ENCODE results near the gene CCDC167. TPM values are rescaled to one million over a fixed set of nuclear protein-coding genes. Genes with fewer than 3 reads are reported as not detected.

Gene CCDC167
- total and polyA plus RNA-seq, 7 donors = 11.5 to 50.8 (median 15.7) TPM

DNA sequence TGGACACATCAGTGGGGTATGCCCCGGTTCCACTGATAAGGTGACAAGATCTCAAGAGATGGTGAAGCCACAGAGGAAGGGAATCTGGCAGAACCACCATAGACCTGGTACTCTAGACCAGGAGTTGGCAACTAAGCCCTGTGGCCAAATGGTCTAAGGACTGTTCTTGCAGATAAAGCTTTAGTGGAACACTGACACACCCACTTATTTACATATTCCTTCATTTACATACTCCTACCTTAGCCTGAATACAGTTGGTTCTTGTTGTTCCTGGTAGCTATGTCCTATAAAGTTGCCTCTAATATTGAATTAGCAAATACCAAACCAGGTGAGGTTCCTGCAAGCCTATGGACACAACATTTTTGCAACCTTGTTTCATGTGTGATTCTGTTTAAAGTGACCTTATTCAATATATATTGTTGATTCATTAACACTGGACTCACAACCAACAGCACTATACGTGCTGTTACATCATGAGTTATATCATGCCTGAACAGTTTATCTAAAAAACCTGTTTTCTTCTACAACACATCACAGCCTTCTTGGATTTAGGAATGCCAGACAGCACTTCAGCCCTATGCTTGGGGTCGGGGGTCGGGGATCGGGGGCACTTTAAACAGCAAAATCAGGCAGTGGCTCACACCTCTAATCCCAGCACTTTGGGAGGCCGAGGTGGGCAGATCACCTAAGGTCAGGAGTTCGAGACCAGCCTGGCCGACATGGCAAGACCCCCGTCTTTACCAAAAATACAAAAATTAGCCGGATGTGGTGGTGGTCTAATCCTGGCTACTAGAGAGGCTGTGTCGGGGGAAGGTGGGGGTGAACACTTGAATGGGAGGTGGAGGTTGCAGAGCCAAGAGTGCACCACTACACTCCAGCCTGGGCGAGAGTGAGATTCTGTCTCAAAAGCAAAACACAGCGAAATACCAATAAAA lies 2.5 kb downstream of the CCDC167 start:
- no peaks in the 10 kb centered on the region for H3K36me3 ChIP-seq (ENCODE audit: insufficient read depth in 1 of 2, low read depth in 1 of 2)
- H3K4me3 ChIP-seq = no peak overlapping the region
- intact Hi-C loops (cut with DNase I) = no loop called here
- H3K27ac ChIP-seq = no peak overlapping the region
- TF ChIP-seq CTCF (IDR thresholded peaks at IDR 0.05) = no peak
- H3K9me3 ChIP-seq = no peaks in the 10 kb centered on the region
- H3K27me3 ChIP-seq (ENCODE audit: insufficient read depth in 3 of 3, low read length in 2 of 3) = no peaks in the 10 kb centered on the region
- ATAC-seq = no peak
- WGBS, 3 donors = 82 to 87% (median 86%) methylated on average over 12 to 13 of the region's 13 CpGs
- no peaks in the 10 kb centered on the region for H3K4me1 ChIP-seq
- DNase-seq = no peak

DNA sequence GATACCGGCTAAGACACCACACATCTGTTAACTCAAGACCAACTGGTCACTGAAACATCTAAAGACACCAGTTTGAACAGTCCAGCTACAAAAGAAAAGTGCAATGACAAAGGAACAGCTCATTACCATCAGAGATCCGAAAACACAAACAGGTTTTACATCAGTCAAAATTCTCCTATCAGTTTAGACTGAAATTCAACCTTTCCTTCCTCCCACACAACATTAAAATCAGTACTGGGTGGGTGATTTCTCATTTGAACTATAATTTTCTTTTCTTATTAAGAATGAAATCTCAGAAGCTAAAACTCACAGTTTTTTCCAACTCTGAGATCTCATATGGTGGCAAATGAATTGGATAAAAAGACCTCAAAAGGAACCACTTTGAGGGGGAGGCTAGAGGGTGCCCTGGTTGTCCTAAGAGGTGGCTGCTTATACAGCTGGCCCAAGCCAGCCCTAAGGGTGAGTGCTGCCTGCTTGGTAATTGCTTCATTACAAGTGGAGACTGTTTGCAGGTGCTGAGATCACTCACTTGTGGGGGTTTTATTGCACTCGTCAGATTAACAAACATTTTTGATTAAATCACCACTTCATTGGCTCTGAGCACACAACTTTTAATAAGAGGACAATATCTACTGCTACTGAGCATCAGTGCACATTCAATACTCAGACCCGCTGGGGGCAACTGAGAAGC lies 4.3 kb downstream of the CCDC167 start:
- Histone ChIP-seq H3K4me1 (no peaks in the 10 kb centered on the region), H3K27ac (no peak overlapping the region), H3K27me3 (ENCODE audit: insufficient read depth in 3 of 3, low read length in 2 of 3) (no peaks in the 10 kb centered on the region), H3K4me3 (no peak overlapping the region), H3K36me3 (ENCODE audit: insufficient read depth in 1 of 2, low read depth in 1 of 2) (no peaks in the 10 kb centered on the region), H3K9me3 (no peaks in the 10 kb centered on the region)
- intact Hi-C loops (cut with DNase I) = no loop called here
- TF ChIP-seq CTCF (IDR thresholded peaks at IDR 0.05) = no peak
- DNase-seq = no peak
- 90 to 92% (median 91%) methylated on average over 4 of the region's 4 CpGs for WGBS, 3 donors
- ATAC-seq = no peak

DNA sequence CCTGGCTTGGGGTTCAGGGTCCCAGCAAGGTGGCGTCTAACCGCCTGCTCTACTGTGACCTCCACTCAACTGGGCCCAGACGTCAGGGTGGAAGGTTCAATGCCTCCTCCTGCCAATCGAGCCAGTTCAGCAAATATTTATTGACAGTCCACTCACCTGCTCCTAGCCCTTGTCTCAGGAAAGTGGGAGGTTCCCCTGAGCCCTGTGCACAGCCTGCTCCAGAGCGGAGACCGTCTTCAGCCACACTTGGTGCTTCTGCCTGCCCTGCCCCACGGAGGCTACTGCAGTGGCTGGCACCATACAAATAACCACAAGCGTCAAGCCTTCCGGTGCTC lies 6.1 kb downstream of the CCDC167 start:
- ATAC-seq (no peak), DNase-seq (no peak)
- H3K4me3 ChIP-seq = no peak overlapping the region
- no peak overlapping the region for H3K27ac ChIP-seq
- H3K9me3 ChIP-seq = no peaks in the 10 kb centered on the region
- H3K4me1 ChIP-seq = no peaks in the 10 kb centered on the region
- H3K36me3 ChIP-seq (ENCODE audit: insufficient read depth in 1 of 2, low read depth in 1 of 2) = no peaks in the 10 kb centered on the region
- TF ChIP-seq CTCF (IDR thresholded peaks at IDR 0.05) = no peak
- intact Hi-C loops (cut with DNase I) = no loop called here
- H3K27me3 ChIP-seq (ENCODE audit: insufficient read depth in 3 of 3, low read length in 2 of 3) = no peaks in the 10 kb centered on the region
- WGBS, 3 donors = 91 to 94% (median 93%) methylated on average over 9 of the region's 9 CpGs

- ATAC-seq = no peak
Measured at GRCh38 chr6:37492991-37493660, 6.6 kb downstream of the CCDC167 start.

More at GRCh38 chr6:37492991-37493660, 6.6 kb downstream of the CCDC167 start:
- Histone ChIP-seq H3K4me3 (no peak overlapping the region), H3K9me3 (no peaks in the 10 kb centered on the region), H3K36me3 (ENCODE audit: insufficient read depth in 1 of 2, low read depth in 1 of 2) (no peaks in the 10 kb centered on the region), H3K4me1 (no peaks in the 10 kb centered on the region), H3K27me3 (ENCODE audit: insufficient read depth in 3 of 3, low read length in 2 of 3) (no peaks in the 10 kb centered on the region), H3K27ac (no peak overlapping the region)
- no peak for TF ChIP-seq CTCF (IDR thresholded peaks at IDR 0.05)
- WGBS, 3 donors = 80 to 85% (median 85%) methylated on average over 38 of the region's 38 CpGs
- no peak for DNase-seq
- intact Hi-C loops (cut with DNase I) = no loop called here
